ENCODE results near the gene ECI2. TPM values are rescaled to one million over a fixed set of nuclear protein-coding genes. Genes with fewer than 3 reads are reported as not detected.
"Not testable (repeated sequence)": the region's sequence is repeated elsewhere in the genome, so short reads cannot be mapped to it uniquely, and the experiment has no call there.

Gene ECI2
- total RNA-seq, 1 donor from 2014 or later, result 18.9 TPM

DNA sequence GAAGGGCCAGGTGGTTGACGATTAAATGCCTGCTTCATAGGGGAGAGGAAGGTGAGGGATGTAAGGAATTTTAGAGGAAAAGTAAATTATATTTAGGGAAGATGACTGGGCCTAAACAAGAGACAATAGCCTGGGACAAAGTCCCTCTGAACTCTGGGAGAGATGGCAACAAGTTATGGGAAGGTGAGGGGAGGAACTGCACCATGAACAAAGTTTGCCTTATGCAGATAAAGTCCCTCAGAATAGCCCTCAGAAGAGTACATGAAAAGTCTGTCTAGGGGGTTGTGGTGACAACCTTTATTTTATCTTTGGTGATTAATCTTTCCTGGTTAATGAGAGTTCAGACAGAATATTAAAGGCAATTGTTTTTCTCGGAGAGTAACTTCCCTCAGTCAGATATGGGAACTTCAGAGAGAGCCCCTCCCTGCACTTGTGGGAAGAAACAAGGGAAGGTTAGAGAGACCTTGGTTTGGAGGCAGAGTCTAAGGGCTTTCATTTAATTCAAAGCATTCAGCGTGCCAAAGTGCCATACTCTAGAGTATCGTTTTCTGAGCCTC, 29.3 kb downstream of the ECI2 start:
- intact Hi-C loops (cut with micrococcal nuclease), result no loop called here

DNA sequence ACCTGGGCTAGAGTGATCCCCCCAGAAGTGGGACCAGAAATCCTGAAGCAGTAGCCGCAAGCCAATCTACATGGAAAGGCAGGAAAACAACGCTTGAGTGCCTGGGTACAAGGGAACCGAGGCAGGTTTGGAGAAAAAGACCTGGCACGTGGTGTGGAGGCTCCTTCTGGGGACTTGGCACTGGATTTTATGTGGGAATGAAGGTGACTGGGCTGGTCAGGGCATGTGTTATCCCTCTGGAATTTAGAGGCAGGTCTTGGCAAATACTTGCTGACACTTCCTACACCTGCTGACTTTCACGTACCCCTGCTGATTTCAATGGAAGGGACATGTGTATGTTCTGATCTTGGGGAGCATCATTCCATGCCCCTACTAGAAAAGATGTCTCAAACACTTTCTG, 31.4 kb downstream of the ECI2 start:
- intact Hi-C loops (cut with micrococcal nuclease), result no loop called here

DNA sequence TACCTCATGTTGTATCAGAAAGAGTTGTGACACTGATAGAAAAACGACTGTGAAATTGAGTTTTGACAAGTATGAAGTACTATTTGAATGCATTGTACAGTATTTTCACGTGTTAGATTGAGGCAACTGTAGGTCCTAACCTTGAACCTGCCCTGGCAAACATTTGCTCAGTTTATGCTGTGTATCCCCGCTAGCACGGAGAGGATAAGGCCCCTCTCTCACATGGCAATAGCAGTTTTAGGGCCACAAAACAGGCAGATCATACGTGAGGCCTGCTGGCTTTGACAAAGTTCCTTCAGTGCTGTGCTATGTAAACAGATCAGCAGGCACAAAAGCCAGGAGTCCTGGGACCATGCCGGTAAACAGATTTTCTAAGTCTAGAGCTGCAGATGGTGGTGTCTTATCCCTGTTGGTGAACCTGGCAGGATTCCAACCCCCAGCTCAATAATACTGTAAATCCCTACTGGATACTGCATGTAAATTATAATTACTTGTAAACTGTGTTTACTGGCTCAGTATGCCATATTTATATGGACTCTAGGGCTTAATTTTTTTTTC, 32.6 kb downstream of the ECI2 start:
- intact Hi-C loops (cut with micrococcal nuclease), result no loop called here

DNA sequence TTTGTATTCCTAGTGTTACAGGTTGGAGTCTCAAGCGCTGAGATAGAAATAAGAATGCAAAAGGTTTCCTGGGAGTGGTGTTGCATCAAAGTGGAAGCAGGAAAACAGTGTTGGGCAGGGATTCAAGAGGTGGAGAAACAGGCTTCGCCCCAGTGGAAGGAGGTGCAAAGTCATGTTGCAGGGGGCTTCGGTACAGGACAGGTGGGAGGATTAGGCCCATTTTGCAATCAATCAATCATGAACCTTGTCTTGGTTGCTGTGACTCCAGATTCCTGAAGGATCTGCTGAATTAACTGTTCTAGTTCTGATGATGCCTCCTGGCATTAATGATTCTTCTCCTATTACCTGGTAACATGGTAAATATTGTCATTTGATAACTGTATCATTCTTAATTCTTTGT, 34.1 kb downstream of the ECI2 start:
- intact Hi-C loops (cut with micrococcal nuclease), result no loop called here

DNA sequence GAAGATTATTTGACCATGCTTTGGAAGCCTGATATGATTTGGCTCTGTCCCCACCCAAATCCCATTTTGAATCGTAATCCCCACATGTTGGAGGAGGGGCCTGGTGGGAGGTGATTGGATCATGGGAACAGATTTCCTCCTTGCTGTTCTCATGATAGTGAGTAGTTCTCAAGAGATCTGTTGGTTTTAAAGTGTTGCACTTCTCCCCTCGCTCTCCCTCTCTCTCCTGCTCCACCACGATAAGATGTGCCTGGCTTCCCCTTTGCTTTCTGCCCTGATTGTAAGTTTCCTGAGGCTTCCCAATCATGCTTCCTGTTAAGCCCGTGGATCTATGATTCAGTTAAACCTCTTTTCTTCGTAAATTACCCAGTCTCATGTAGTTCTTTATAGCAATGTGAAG, 34.7 kb downstream of the ECI2 start:
- intact Hi-C loops (cut with micrococcal nuclease), result no loop called here

DNA sequence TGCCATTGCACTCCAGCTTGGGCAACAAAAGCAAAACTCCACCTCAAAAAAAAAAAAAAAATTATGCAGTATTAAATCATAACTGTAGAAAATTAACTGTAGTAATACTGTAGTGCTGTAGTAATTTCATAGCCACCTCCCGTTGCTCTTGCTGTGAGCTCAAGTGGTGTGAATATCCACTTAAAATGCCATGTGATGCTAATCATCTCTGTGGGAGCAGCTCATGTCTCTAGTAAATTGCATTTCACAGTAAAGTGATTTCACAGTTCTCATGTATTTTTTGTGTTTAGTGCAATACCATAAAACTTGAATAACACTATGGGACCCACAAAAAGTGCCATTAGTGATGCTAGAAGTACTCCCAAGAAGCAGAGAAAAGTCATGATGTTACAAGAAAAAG, 42.1 kb downstream of the ECI2 start:
- intact Hi-C loops (cut with micrococcal nuclease), result no loop called here

DNA sequence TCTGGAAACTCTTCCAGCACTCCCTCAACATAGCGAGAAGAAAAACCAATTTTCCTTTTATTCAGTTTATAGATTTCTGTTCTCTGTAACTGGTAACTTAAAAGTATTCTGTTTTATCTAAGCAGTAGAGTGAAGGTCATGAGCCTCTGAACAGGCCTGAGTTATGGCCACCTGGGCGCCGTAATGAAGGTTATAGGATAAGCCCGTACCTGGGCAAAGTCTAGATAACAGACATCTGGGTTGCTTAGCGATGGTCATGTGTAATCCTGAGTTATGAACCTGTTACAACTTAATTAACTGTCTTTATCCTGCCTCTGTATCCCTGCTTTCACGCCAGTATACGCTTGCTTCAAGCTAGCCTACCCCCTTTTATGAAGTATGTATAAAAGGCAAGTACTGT, 43.4 kb downstream of the ECI2 start:
- intact Hi-C loops (cut with micrococcal nuclease), result no loop called here

DNA sequence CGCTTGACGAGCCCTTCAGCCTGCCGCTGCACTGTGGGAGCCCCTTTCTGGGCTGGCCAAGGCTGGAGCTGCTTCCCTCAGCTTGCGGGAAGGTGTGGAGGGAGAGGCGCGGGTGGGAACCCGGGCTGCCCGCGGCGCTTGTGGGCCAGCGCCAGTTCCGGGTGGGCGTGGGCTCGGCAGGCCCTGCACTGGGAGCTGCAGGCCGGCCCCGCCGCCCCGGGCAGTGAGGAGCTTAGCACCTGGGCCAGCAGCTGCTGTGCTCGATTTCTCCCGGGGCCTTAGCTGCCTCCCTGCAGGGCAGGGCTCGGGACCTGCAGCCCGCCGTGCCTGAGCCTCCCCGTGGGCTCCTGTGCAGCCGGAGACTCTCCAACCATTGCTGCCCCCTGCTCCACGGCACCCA, 45.3 kb downstream of the ECI2 start:
- intact Hi-C loops (cut with micrococcal nuclease), result not testable (repeated sequence)

DNA sequence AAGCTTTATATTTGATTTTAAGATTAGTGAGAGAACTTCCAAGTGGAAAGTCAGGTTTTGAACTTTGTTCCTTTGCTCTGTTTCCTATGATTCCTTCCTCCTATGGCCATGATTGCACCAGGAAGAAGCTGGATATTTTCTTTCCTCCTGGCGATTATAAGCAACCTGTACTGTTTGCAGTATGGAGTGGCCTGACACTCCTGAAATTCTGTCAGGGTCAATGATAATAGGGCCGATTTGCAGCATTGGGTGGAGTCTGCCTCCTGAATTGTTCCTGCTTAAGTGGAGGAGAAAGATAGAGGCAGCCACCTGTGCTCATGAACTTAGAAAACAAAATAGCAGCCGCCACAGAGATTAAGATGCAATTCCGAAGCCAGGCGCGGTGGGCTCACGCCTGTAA, 46.7 kb downstream of the ECI2 start:
- intact Hi-C loops (cut with micrococcal nuclease), result no loop called here

DNA sequence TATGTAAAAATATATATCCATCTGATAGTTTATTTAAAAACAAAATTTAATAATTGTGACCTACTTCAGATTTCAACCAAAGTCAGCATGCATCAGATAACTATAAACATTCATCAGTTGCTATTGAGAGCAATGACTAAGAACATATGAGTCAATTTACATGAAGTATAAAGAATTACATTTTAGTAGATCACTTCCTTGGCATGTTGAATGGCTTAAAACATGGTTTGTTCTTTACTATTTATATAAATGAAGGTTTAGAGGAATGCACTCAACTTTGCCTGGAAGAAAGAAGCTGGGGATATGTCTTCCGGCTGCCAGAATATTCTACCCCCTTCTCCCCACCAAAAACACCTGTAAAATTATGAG, 50.1 kb downstream of the ECI2 start:
- intact Hi-C loops (cut with micrococcal nuclease), result no loop called here

DNA sequence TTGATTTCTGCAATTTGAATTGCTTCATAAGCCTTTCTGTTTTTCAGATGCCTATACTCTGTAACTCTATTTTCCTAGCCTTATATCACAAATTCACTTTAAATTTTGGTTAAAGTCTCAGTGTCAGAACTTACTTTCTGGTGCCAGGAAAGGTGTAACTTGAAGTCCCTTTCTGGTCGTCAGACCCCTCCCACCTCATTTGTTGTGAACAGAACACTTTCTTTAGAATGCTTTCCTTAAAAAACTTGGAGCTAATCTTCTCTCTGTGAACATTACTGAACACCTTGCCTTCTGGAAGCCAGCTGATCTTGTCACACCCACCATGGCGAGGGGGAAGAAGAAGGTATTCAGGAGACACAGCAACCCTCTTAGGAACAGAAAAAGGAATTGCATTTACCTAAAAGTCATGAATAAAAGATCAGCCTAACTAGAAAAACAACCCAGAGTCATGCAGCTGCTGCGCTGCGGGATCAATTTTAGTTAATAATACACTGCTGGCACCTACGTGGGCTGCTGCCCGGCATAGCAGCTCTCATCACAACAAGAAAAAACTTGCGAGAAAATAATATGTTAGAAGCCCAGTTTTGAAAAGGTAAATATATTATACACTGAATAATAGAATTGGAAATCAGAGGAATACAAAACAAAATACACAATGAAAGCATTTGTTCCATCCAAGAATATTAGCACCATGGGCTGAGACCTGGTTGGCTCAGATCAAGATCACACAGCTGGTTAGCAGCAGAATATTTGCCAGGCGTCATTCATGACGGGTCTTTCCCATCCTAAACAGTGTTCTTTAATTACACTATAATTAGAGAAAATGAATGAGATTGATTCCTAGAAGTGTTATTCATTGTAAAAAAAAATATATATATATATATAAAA, 50.7 kb downstream of the ECI2 start:
- intact Hi-C loops (cut with micrococcal nuclease), result no loop called here

DNA sequence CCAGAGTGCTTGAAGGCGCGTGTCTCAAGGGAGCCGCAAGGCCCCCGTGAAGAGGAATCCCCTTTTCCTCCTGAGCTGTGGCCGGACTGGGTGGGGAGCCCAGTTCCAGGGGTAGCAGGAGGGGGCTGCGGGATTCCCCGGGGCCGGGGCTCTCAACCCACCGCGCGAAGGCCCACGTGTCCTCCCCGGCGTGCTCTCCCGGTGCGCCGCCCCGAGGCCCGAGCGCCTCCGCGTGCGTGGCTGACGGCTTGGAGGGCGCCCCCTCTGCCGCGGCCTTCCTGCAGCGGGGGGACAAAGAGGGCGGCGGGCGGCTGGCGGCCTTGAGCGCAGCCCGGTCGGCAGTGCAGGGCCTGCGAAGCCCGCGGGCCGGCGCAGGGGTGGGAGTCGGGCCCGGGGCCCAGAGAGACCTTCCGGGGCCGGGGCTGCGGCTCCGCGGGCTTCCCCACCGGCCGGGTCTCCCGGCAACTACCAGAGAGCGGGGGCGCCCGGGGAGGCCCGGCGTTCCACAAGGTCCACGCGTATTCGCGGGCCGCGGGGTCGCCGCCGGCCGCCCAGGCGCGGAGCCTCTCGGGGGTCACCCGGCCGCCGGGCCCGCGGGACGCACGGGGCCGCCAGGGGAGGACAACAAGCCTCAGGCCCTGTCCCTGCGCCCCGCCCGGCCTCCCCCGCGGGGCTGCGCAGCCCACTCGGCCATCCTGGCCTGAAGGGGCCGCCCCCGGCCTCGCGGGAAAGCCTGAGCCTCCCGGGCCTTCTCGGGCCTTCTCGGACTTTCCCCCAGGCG, 56.5 kb downstream of the ECI2 start, which contains the start of gene FAM217A:
Gene FAM217A, minus strand, starts transcription at position 447 of the 781 bp plus-strand sequence. CDS start 1,723 bp downstream, outside the sequence.
- intact Hi-C loops (cut with micrococcal nuclease), result no loop called here

DNA sequence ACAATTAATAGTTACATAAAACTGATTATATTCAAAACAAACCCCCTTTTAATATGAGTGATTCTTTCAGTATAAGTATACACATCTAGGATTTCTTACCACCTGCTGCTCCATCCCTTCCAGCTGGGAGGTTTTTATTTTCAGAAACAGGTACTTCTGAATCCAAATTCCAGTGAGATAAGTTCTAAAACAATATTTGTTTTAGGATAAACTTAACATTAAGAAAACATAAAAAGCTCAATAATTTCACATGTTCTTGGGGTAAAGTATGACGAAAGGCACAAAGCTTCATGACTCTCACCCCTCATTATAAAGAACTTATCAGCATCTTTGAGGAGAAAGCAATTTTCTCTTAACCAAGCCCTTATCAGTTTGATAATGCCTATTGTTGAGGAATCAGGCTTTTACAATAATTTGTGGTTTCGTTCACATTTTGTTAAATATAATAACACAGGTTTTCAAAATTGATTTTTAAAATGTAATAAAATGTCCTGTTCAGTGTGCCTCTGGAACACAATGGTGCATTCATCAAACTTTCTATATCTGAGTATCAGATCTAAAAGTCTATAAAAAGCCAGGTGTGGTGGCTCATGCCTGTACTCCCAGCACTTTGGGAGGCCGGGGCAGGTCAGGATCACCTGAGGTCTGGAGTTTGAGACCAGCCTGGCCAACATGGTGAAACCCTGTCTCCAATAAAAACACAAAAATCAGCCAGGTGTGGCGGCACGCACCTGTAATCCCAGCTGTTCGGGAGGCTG, 60.7 kb downstream of the ECI2 start:
- intact Hi-C loops (cut with micrococcal nuclease), result no loop called here

DNA sequence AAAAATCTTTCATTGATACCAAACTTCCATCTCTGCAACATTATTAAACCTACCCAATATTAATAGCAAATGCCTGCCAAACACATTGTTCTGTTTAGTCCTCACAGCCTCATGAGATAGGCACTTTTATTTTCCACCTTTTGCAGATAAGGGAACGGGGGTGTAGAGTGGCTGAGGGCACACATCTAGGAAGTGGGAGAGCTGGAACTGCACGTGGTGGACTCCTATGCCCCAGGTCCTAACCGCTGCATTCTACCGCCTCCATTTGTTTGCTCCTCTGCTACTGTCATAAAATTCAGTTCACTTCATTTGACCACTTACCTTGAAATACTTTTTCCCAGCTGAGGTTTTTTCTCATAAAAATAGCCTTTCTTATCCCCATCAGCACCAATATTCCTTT, 64.0 kb downstream of the ECI2 start:
- intact Hi-C loops (cut with micrococcal nuclease), result no loop called here

DNA sequence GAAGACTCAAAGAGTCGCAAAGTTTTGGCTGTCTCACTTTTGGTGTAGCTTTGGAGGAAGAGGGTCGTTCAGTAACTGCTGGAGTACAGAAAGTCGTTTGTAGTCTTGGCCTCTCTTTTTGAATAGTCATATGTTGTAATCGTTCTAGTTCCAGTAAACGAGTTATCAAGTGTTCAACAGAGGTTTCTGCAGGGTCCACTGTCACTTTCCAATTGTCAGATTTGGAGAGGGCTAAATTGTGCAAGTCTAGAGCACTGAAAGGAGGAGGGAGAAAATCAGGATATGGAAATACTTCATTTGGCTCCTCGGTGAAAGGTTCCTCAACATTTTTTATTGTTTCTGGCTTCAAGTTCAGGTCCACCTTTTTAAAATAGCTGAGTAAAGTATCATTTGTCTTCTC, 66.2 kb downstream of the ECI2 start:
- intact Hi-C loops (cut with micrococcal nuclease), result loop anchor here (5.0 to 10.0 kb wide), 2 partner anchors 48 to 866 kb away; no protein-coding TSS in a partner anchor

DNA sequence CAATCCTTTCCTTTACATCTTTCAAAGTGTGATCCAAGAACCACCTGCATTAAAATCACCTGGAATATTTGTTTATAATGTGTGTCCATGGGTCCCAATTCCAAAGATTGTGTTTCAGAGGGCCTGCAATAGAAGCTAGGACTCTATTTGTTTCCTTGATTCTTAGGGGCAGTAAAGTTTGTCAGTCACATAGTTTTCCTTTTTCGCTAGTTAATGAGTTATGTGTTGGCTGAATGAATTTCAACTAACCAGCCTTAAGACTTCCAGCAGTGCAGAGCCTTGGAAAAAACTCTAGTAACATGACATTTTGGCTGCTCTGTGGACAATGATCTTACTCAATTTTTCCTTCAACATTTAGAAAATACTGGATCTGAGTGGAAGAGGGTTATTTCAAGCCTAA, 67.7 kb downstream of the ECI2 start:
- intact Hi-C loops (cut with micrococcal nuclease), result loop anchor here (5.0 to 10.0 kb wide), 2 partner anchors 50 to 867 kb away; no protein-coding TSS in a partner anchor

DNA sequence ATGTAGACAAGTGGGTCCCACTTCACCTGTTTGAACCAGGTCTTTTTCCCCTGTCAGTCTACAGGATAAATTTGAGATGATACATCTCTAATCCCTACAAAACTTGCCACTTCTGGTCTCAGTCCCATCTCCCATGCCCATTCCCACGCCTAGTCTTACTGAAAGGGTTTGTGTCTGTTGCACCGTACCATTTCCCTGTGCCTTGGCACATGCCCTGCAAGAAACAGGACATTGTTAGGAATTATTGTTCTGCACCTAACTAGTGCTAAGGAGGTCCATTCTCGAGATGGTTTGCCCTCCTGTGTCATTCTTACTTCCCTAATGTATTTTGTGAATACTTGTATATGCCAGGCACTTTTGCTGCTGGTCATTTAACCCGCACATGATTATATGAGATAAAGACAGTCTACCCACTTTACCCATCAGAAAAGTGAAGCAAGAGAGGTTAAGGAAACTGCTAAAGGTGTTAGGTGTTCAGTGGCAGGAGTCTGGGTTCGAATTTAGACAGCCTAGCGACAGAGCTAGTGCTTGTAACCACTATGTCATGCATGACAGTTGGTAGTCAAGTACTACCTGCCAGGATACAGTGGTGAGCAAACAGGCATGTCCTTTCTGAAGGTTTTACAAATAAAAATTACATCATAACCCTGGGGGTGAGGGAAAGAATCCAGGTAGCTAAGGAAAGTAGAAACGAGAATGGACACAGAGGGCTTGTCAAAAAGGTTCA, 69.2 kb downstream of the ECI2 start:
- intact Hi-C loops (cut with micrococcal nuclease), result loop anchor here (5.0 to 10.0 kb wide), 2 partner anchors 51 to 869 kb away; no protein-coding TSS in a partner anchor

Data from T-helper 1 cell treated with Interleukin-12 subunit alpha and Interleukin-12 subunit beta and Interleukin-4 antibody, amounts not matched to agents 30 ng/mL and 1 ng/mL, for 36 hours (primary cell).